Measurements from ENCODE around the gene TRABD.

- TF ChIP-seq CTCF (IDR thresholded peaks at IDR 0.05): peak; percentile 78 to 88 (median 84)
- no peak for TF ChIP-seq POLR2AphosphoS5 (IDR thresholded peaks at IDR 0.05)
- no peak for TF ChIP-seq POLR2A (IDR thresholded peaks at IDR 0.05)
- TF ChIP-seq EP300 (IDR thresholded peaks at IDR 0.05): no peak
Measured at GRCh38 chr22:50209893-50210292, 24.2 kb downstream of the TRABD start.
